Tibial nerve (tissue), 3 donors: Measurements from ENCODE around the gene SCYL2.
"Not testable (repeated sequence)": the region's sequence is repeated elsewhere in the genome, so short reads cannot be mapped to it uniquely, and the experiment has no call there.

ENCODE experiments used
- POLR2A ChIP-seq, 2 donors: fragments of 450-650 bp; IDR thresholded peaks; one replicate each; pipeline ENCODE4 v1.6.1; 2017; ENCODE audit warnings: antibody characterized with exemption in 2 of 2, mild to moderate bottlenecking in 2 of 2, moderate library complexity in 2 of 2
- TF ChIP-seq, protein P1 (sequence below), 5 experiments: fragments of 200-600 bp in 3 of 5; fragments of 450-650 bp in 2 of 5; sonication (generic) in 3 of 5; IDR thresholded peaks; one replicate each; pipeline ENCODE4 v1.5.1; 2016 to 2019; ENCODE audit warnings: antibody characterized with exemption in 5 of 5, mild to moderate bottlenecking in 3 of 5, moderate library complexity in 2 of 5

DNA sequence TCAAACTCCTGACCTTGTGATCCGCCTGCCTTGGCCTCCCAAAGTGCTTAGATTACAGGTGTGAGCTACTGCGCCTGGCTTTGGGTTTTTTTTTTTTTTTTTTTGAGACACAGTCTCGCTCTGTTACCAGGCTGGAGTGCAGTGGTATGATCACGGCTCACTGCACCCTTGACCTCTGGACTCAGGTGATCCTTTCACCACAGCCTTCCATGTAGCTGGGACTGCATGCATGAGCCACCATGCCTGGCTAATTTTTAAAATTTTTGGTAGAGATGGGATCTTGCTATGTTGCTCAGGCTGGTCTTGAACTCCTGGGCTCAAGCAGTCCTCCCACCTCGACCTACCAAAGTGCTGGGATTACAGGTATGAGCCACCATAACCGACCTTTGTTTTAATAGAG is 44.8 kb upstream of the SCYL2 start:
- not testable (repeated sequence) for TF ChIP-seq POLR2A (IDR thresholded peaks at IDR 0.05)
- TF ChIP-seq, protein P1, sequence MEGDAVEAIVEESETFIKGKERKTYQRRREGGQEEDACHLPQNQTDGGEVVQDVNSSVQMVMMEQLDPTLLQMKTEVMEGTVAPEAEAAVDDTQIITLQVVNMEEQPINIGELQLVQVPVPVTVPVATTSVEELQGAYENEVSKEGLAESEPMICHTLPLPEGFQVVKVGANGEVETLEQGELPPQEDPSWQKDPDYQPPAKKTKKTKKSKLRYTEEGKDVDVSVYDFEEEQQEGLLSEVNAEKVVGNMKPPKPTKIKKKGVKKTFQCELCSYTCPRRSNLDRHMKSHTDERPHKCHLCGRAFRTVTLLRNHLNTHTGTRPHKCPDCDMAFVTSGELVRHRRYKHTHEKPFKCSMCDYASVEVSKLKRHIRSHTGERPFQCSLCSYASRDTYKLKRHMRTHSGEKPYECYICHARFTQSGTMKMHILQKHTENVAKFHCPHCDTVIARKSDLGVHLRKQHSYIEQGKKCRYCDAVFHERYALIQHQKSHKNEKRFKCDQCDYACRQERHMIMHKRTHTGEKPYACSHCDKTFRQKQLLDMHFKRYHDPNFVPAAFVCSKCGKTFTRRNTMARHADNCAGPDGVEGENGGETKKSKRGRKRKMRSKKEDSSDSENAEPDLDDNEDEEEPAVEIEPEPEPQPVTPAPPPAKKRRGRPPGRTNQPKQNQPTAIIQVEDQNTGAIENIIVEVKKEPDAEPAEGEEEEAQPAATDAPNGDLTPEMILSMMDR (IDR thresholded peaks at IDR 0.05) = not testable (repeated sequence)
